Spinal cord (tissue), 10 donors: Measurements from ENCODE around the gene PATJ. TPM values are rescaled to one million over a fixed set of nuclear protein-coding genes. Genes with fewer than 3 reads are reported as not detected.

Experiments used
- DNase-seq, 6 donors: peaks; one replicate each; pipeline versions ENCODE4 v3.0.0 to v3.0.0-alpha.2; 2013 to 2015; ENCODE audit warnings: low spot score in 6 of 6, low read depth in 4 of 6
- H3K27ac ChIP-seq: one replicate; pipeline ENCODE4 v1.5.1; 2013; ENCODE audit warnings: low read depth, low read length, control low read depth
- H3K27me3 ChIP-seq: one replicate; pipeline ENCODE4 v1.6.1; 2013; ENCODE audit warnings: low read length; ENCODE audit not compliant: control insufficient read depth, insufficient read depth
- H3K36me3 ChIP-seq: one replicate; pipeline ENCODE4 v1.6.1; 2013; ENCODE audit warnings: low read length; ENCODE audit not compliant: control insufficient read depth, insufficient read depth
- H3K4me1 ChIP-seq: one replicate; pipeline ENCODE4 v1.6.1; 2013; ENCODE audit warnings: low read length; ENCODE audit not compliant: control insufficient read depth, insufficient read depth
- H3K4me3 ChIP-seq: one replicate; pipeline ENCODE4 v1.5.1; 2013; ENCODE audit warnings: low read depth, low read length, control low read depth
- H3K9me3 ChIP-seq: one replicate; pipeline ENCODE4 v1.6.1; 2013; ENCODE audit warnings: low read length; ENCODE audit not compliant: control insufficient read depth, insufficient read depth
- WGBS: methylation state at CpG from one replicate; pipeline ENCODE4 v1.1.5; 2013; ENCODE audit warnings: missing lambda C conversion rate; ENCODE audit not compliant: insufficient coverage; 5-methylcytosine and 5-hydroxymethylcytosine counted together
- polyA plus RNA-seq, 2 donors: library from polyadenylated mRNA; unstranded; fragments of 120-200 nt; gene quantifications; one replicate each; pipeline ENCODE4 v1.2.1, GENCODE V29; 2013; ENCODE audit not compliant: insufficient read length in 2 of 2
- total RNA-seq, 2 donors: library from RNA; depleted of rRNA in 1 of 2; stranded (reverse); fragments of 120-200 nt in 1 of 2; fragments of >200 nt in 1 of 2; gene quantifications; one replicate each; pipeline versions ENCODE4 v1.2.3 to v1.2.4, GENCODE V29; 2013 to 2014
- donor health status: healthy.

PATJ gene
- total and polyA plus RNA-seq, 4 donors, result 18.8 to 58.2 (median 37.8) TPM

- H3K4me1 ChIP-seq, result no peaks in the 10 kb centered on the region
- H3K27me3 ChIP-seq, result no peaks in the 10 kb centered on the region
- no peak overlapping the region for H3K4me3 ChIP-seq
- H3K9me3 ChIP-seq, result no peaks in the 10 kb centered on the region
- 100% methylated on average over 4 of the region's 7 CpGs for WGBS
- no peak overlapping the region for H3K27ac ChIP-seq
- H3K36me3 ChIP-seq, result no peaks in the 10 kb centered on the region
- DNase-seq, result no peak
These were observed 239.8 kb downstream of the PATJ start for GRCh38 chr1:61981870-61982660.

- Histone ChIP-seq H3K9me3 (no peaks in the 10 kb centered on the region), H3K27me3 (no peaks in the 10 kb centered on the region), H3K36me3 (no peaks in the 10 kb centered on the region), H3K4me3 (no peak overlapping the region), H3K4me1 (no peaks in the 10 kb centered on the region), H3K27ac (no peak overlapping the region)
- WGBS, result no CpG with 5 or more reads among the region's 1 CpG
- DNase-seq, result no peak
These were observed 241.0 kb downstream of the PATJ start for GRCh38 chr1:61983236-61983635.

- no peaks in the 10 kb centered on the region for H3K27me3 ChIP-seq
- H3K4me1 ChIP-seq, result no peaks in the 10 kb centered on the region
- no peaks in the 10 kb centered on the region for H3K9me3 ChIP-seq
- no peak overlapping the region for H3K4me3 ChIP-seq
- no peak for DNase-seq
- H3K36me3 ChIP-seq, result no peaks in the 10 kb centered on the region
- WGBS, result 97% methylated on average over 5 of the region's 5 CpGs
- no peak overlapping the region for H3K27ac ChIP-seq
These were observed 250.0 kb downstream of the PATJ start for GRCh38 chr1:61992257-61992656.

GRCh38 chr1:61993331-61993961, 251.2 kb downstream of the PATJ start:
- H3K4me3 ChIP-seq, result no peak overlapping the region
- peak in 1 of 6 donors; percentile 41 for DNase-seq
- no peaks in the 10 kb centered on the region for H3K4me1 ChIP-seq
- 58% methylated on average over 2 of the region's 5 CpGs for whole genome bisulfite sequencing
- peak overlapping the region; percentile 47 for H3K27ac ChIP-seq
- no peaks in the 10 kb centered on the region for H3K27me3 ChIP-seq
- H3K9me3 ChIP-seq, result no peaks in the 10 kb centered on the region
- no peaks in the 10 kb centered on the region for H3K36me3 ChIP-seq

GRCh38 chr1:61995641-61996040, 253.4 kb downstream of the PATJ start:
- Histone ChIP-seq H3K27me3 (no peaks in the 10 kb centered on the region), H3K27ac (no peak overlapping the region), H3K4me1 (no peaks in the 10 kb centered on the region), H3K4me3 (no peak overlapping the region), H3K36me3 (no peaks in the 10 kb centered on the region), H3K9me3 (no peaks in the 10 kb centered on the region)
- DNase-seq, result peak in 2 of 6 donors; percentile 16 to 76
- WGBS, result no CpG with 5 or more reads among the region's 1 CpG

GRCh38 chr1:61997123-61997522, 254.8 kb downstream of the PATJ start:
- no peaks in the 10 kb centered on the region for H3K36me3 ChIP-seq
- WGBS, result 100% methylated on average over 2 of the region's 3 CpGs
- H3K27ac ChIP-seq, result no peak overlapping the region
- no peak for DNase-seq
- H3K4me1 ChIP-seq, result no peaks in the 10 kb centered on the region
- H3K27me3 ChIP-seq, result no peaks in the 10 kb centered on the region
- H3K9me3 ChIP-seq, result no peaks in the 10 kb centered on the region
- no peak overlapping the region for H3K4me3 ChIP-seq

DNA sequence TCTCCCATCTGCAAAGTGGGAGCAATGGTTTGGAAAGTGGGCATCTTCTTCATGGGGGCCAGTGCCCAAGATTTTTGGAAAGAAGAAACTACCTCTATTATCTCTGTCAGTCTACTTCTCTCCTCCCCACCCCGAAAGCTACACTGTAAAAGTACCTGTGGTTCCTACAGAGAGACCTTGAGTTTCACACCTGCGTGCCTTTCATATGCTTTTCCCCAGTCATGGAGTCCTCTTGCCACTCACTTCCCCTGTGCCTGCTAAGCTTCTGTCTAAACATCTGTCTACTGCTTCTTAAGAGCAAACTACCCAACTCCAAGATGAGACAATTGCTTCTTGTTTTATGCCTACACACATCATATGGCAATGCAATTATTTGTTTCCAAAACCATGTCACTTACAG, 261.5 kb downstream of the PATJ start:
- Histone ChIP-seq H3K4me3 (no peak overlapping the region), H3K4me1 (no peaks in the 10 kb centered on the region), H3K27me3 (no peaks in the 10 kb centered on the region), H3K36me3 (no peaks in the 10 kb centered on the region), H3K27ac (no peak overlapping the region), H3K9me3 (no peaks in the 10 kb centered on the region)
- WGBS, result 84% methylated on average over 2 of the region's 2 CpGs
- DNase-seq, result no peak

GRCh38 chr1:62006690-62007089, 264.4 kb downstream of the PATJ start:
- H3K27ac ChIP-seq, result no peak overlapping the region
- no peak for DNase-seq
- 100% methylated on average over 2 of the region's 2 CpGs for WGBS
- no peaks in the 10 kb centered on the region for H3K4me1 ChIP-seq
- H3K4me3 ChIP-seq, result no peak overlapping the region
- H3K36me3 ChIP-seq, result no peaks in the 10 kb centered on the region
- H3K27me3 ChIP-seq, result no peaks in the 10 kb centered on the region
- no peaks in the 10 kb centered on the region for H3K9me3 ChIP-seq

- no peak overlapping the region for H3K27ac ChIP-seq
- no peak overlapping the region for H3K4me3 ChIP-seq
- no peak for DNase-seq
- no peaks in the 10 kb centered on the region for H3K36me3 ChIP-seq
- WGBS, result 100% methylated on average over 3 of the region's 4 CpGs
- no peaks in the 10 kb centered on the region for H3K27me3 ChIP-seq
- no peaks in the 10 kb centered on the region for H3K9me3 ChIP-seq
- H3K4me1 ChIP-seq, result peaks cover 3% of the 10 kb centered on the region
These were observed 268.7 kb downstream of the PATJ start for GRCh38 chr1:62011006-62011405.

- no peak overlapping the region for H3K27ac ChIP-seq
- H3K36me3 ChIP-seq, result no peaks in the 10 kb centered on the region
- no peaks in the 10 kb centered on the region for H3K9me3 ChIP-seq
- no peaks in the 10 kb centered on the region for H3K27me3 ChIP-seq
- DNase-seq, result peak in 2 of 6 donors; percentile 19 to 80
- H3K4me1 ChIP-seq, result peaks cover 3% of the 10 kb centered on the region
- WGBS, result no CpG with 5 or more reads among the region's 1 CpG
- no peak overlapping the region for H3K4me3 ChIP-seq
These were observed 269.8 kb downstream of the PATJ start for GRCh38 chr1:62012095-62012494.
